ENCODE data around the gene CIRBP.

The CIRBP gene

GRCh38 chr19:1282588-1283206 is 13.6 kb downstream of the CIRBP start:
- DNase-seq: no peak

GRCh38 chr19:1283207-1283916 is 14.2 kb downstream of the CIRBP start:
- DNase-seq: no peak

GRCh38 chr19:1283917-1284292 is 14.8 kb downstream of the CIRBP start:
- no peak for DNase-seq

- no peak for DNase-seq
These were observed 15.3 kb downstream of the CIRBP start for GRCh38 chr19:1284293-1284978.

- DNase-seq: no peak
These were observed 16.0 kb downstream of the CIRBP start for GRCh38 chr19:1284979-1285736.

GRCh38 chr19:1285737-1286360 is 16.7 kb downstream of the CIRBP start, which contains the start of gene EFNA2:
TSS of gene EFNA2 (plus strand) at chr19:1285873. CDS start at chr19:1286169, 296 bp downstream.
- DNase-seq: no peak

- DNase-seq: no peak
These were observed 17.6 kb downstream of the CIRBP start for GRCh38 chr19:1286487-1287353.

- DNase-seq: no peak
These were observed 18.5 kb downstream of the CIRBP start for GRCh38 chr19:1287354-1288225.

GRCh38 chr19:1288226-1288612 is 19.1 kb downstream of the CIRBP start:
- DNase-seq: no peak

- no peak for DNase-seq
These were observed 19.9 kb downstream of the CIRBP start for GRCh38 chr19:1288833-1289685.

- DNase-seq: no peak
These were observed 20.5 kb downstream of the CIRBP start for GRCh38 chr19:1289686-1290025.

- no peak for DNase-seq
These were observed 21.1 kb downstream of the CIRBP start for GRCh38 chr19:1290196-1290702.

- no peak for DNase-seq
These were observed 21.8 kb downstream of the CIRBP start for GRCh38 chr19:1290703-1291651.

- DNase-seq: no peak
These were observed 22.8 kb downstream of the CIRBP start for GRCh38 chr19:1291761-1292418.

GRCh38 chr19:1292419-1293151 is 23.5 kb downstream of the CIRBP start:
- DNase-seq: no peak

- DNase-seq: no peak
These were observed 24.9 kb downstream of the CIRBP start for GRCh38 chr19:1293782-1294604.
